OCI-LY3 (cell line): ENCODE results near the gene CCNL1.
"Not testable (repeated sequence)": the region's sequence is repeated elsewhere in the genome, so short reads cannot be mapped to it uniquely, and the experiment has no call there.

Experiments used
- CTCF ChIP-seq: fragments of 200-600, 300-600 bp; sonication (generic); IDR thresholded peaks from 2 replicates; pipeline ENCODE4 v1.5.1; 2014; ENCODE audit warnings: antibody characterized with exemption, low read length, low read depth
- EZH2phosphoT487 ChIP-seq: fragments of 200-600 bp; shearing (Covaris generic); IDR thresholded peaks from 2 replicates; pipeline ENCODE4 v1.6.1; 2018; ENCODE audit warnings: antibody characterized with exemption, mixed run types, low read depth

GRCh38 chr3:157177801-157178453, 18.0 kb upstream of the CCNL1 start:
- TF ChIP-seq CTCF, EZH2phosphoT487: not testable (repeated sequence)
